Measurements from ENCODE around the gene TAAR2. TPM values are rescaled to one million over a fixed set of nuclear protein-coding genes. Genes with fewer than 3 reads are reported as not detected.

Gene TAAR2
- total RNA-seq, result not detected in 2 replicates

GRCh38 chr6:132624175-132624574 lies at the start of gene TAAR2:
TAAR2 (minus strand) TSS chr6:132624275; CDS start chr6:132624275, 0 bp downstream.

GRCh38 chr6:132659082-132659481 lies 35.0 kb upstream of the TAAR2 start, which contains the start of gene TAAR1:
TAAR1 (minus strand) TSS chr6:132659182; CDS start chr6:132646003, 13,179 bp downstream.

GRCh38 chr6:132589454-132589853 lies 34.6 kb downstream of the TAAR2 start, which contains the start of gene TAAR5:
TAAR5 (minus strand) TSS chr6:132589741; CDS start chr6:132589686, 55 bp downstream.

GRCh38 chr6:132570221-132570777 lies 53.8 kb downstream of the TAAR2 start, which contains the start of gene TAAR6:
TAAR6 (plus strand) TSS chr6:132570322; CDS start chr6:132570322, 0 bp downstream.

Other genes with a start within 250 kb of the TAAR2 start
- gene MOXD1, start 222.8 kb downstream of the TAAR2 start, total RNA-seq, result 0.29 TPM in 1 of 2 replicates, not detected in the other
- 26.8 and 47.7 TPM in 2 replicates for gene STX7, start 111.2 kb downstream of the TAAR2 start, total RNA-seq
- not detected in 2 replicates for gene TAAR9, start 86.0 kb downstream of the TAAR2 start, total RNA-seq
- gene TAAR8, start 71.6 kb downstream of the TAAR2 start, total RNA-seq, result not detected in 2 replicates
- gene TAAR6, start 54.0 kb downstream of the TAAR2 start, total RNA-seq, result not detected in 2 replicates
- gene TAAR5, start 34.5 kb downstream of the TAAR2 start, total RNA-seq, result not detected in 2 replicates
- not detected in 2 replicates for gene TAAR1, start 34.9 kb upstream of the TAAR2 start, total RNA-seq
- 0.29 TPM in 1 of 2 replicates, not detected in the other for gene VNN1, start 89.8 kb upstream of the TAAR2 start, total RNA-seq
- gene VNN2, start 133.6 kb upstream of the TAAR2 start, total RNA-seq, result not detected in 2 replicates
- gene SLC18B1, start 174.4 kb upstream of the TAAR2 start, total RNA-seq, result 7.8 and 11.8 TPM in 2 replicates
- gene RPS12, start 190.3 kb upstream of the TAAR2 start, total RNA-seq, result 984 and 1,128 TPM in 2 replicates

Measured in vein endothelial cell (primary cell).